ENCODE results near the gene E2F4. TPM values are rescaled to one million over a fixed set of nuclear protein-coding genes. Genes with fewer than 3 reads are reported as not detected.

Gene E2F4
- total and polyA plus RNA-seq, 2 of the 13 experiments (the other 11 are each of a cell fraction or from before 2014, with no cell fraction given), result 84.8 to 91.2 TPM

DNA sequence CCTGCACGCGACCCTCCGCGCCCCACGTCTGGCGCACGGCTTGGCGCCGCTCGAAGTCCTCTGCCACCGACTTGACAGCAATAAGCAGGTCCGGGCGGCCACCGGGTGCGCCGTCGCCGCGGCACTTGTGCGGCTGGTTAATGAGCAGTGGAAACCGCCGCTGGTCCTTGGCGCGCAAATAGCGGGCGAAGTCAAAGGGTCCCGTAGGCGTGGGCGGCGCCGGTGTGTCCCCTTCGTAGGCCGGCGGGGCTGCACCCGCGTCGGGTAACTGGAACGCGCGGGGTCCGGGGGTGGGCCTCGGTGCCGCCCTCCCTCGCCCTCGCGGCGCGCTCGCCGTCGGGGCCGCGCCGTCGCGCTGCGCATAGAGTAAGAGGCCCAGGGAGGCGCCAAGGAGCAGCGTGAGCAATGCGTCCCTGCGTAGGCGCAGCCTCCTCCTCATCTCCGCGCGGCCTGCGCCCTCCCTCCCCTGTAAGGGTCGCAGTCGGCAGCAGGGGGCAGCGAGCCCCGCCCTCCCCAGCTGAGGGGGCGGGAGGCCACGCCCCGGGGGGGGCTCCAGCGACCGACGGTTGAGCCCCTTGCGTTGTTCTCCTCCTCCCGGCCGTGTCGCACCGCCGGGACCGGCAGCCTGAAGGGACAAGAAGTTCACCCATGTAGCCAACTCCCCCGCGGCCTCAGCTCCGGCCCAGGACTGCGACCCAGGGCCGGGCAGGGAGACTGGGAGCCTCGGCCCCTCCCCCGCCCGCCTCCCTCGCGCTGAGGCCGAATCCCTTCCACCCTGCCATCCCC is 41.7 kb upstream of the E2F4 start (continued):
- no peak for TF ChIP-seq ARID4A (CRISPR knock-in tag; IDR thresholded peaks at IDR 0.05; ENCODE audit: borderline replicate concordance)
- no peak for TF ChIP-seq ZNF367 (CRISPR knock-in tag; IDR thresholded peaks at IDR 0.05; ENCODE audit: borderline replicate concordance)
- no peak for TF ChIP-seq ZNF234 (CRISPR knock-in tag; conservative IDR thresholded peaks at IDR 0.05)
- no peak for TF ChIP-seq KMT2B (CRISPR knock-in tag; IDR thresholded peaks at IDR 0.05)
- no peak for TF ChIP-seq SRF (IDR thresholded peaks at IDR 0.05; ENCODE audit: low read depth, low read length)
- TF ChIP-seq PATZ1 (CRISPR knock-in tag; IDR thresholded peaks at IDR 0.05), result peak; percentile 91
- TF ChIP-seq MYC (CRISPR knock-in tag; IDR thresholded peaks at IDR 0.05; ENCODE audit: borderline replicate concordance), result 0 out of 2 replicates have a peak, but pooled peaks have one; percentile 8
- no peak for TF ChIP-seq ZNF329 (CRISPR knock-in tag; IDR thresholded peaks at IDR 0.05; ENCODE audit: low read depth)
- peak; percentile 85 for TF ChIP-seq AGO2 (optimal IDR thresholded peaks at IDR 0.05; ENCODE audit: low read depth, low read length)
- TF ChIP-seq KDM1A (CRISPR knock-in tag; IDR thresholded peaks at IDR 0.05), result no peak
- no peak for TF ChIP-seq HNRNPUL1 (IDR thresholded peaks at IDR 0.05; ENCODE audit: low read depth, low read length)
- no peak for TF ChIP-seq BATF2 (CRISPR knock-in tag; IDR thresholded peaks at IDR 0.05)
- TF ChIP-seq, protein P1, sequence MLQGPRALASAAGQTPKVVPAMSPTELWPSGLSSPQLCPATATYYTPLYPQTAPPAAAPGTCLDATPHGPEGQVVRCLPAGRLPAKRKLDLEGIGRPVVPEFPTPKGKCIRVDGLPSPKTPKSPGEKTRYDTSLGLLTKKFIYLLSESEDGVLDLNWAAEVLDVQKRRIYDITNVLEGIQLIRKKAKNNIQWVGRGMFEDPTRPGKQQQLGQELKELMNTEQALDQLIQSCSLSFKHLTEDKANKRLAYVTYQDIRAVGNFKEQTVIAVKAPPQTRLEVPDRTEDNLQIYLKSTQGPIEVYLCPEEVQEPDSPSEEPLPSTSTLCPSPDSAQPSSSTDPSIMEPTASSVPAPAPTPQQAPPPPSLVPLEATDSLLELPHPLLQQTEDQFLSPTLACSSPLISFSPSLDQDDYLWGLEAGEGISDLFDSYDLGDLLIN (CRISPR knock-in tag; IDR thresholded peaks at IDR 0.05; ENCODE audit: borderline replicate concordance), result no peak
- TF ChIP-seq, protein P2, sequence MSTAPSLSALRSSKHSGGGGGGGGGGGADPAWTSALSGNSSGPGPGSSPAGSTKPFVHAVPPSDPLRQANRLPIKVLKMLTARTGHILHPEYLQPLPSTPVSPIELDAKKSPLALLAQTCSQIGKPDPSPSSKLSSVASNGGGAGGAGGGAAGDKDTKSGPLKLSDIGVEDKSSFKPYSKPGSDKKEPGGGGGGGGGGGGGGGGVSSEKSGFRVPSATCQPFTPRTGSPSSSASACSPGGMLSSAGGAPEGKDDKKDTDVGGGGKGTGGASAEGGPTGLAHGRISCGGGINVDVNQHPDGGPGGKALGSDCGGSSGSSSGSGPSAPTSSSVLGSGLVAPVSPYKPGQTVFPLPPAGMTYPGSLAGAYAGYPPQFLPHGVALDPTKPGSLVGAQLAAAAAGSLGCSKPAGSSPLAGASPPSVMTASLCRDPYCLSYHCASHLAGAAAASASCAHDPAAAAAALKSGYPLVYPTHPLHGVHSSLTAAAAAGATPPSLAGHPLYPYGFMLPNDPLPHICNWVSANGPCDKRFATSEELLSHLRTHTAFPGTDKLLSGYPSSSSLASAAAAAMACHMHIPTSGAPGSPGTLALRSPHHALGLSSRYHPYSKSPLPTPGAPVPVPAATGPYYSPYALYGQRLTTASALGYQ (CRISPR knock-in tag; IDR thresholded peaks at IDR 0.05), result peak; percentile 27; the same call in 1 of the 2 replicates
